DLD1 (cell line): ENCODE measurements around the gene TMED9.
"Not testable (repeated sequence)": the region's sequence is repeated elsewhere in the genome, so short reads cannot be mapped to it uniquely, and the experiment has no call there.

Experiments
- in situ Hi-C: cut with HindIII; loops from 2 replicates; pipeline ENCODE4 v1.10.0; 2017; ENCODE audit warnings: low sequenced_read_pairs

The TMED9 gene

DNA sequence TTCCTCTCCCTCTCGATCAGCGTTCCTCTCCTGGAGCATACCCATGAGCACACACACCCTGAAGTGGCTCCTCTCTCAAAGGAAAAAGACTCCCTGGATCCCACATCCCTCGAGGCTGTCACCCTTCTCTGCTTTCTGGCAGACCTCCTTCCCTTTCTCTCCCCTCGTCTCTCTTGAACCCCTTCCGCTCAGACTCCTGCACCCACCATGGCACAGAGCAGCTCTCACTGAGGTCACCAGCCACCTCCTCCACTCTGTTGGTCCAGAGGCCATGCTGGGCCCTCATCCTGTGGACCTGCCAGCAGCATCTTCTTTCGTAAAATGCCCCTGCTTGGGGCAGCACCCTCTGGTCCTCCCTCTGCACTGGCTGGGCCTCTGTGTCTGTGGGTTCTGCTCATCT, 13.7 kb downstream of the TMED9 start:
- in situ Hi-C loops: no loop called here

DNA sequence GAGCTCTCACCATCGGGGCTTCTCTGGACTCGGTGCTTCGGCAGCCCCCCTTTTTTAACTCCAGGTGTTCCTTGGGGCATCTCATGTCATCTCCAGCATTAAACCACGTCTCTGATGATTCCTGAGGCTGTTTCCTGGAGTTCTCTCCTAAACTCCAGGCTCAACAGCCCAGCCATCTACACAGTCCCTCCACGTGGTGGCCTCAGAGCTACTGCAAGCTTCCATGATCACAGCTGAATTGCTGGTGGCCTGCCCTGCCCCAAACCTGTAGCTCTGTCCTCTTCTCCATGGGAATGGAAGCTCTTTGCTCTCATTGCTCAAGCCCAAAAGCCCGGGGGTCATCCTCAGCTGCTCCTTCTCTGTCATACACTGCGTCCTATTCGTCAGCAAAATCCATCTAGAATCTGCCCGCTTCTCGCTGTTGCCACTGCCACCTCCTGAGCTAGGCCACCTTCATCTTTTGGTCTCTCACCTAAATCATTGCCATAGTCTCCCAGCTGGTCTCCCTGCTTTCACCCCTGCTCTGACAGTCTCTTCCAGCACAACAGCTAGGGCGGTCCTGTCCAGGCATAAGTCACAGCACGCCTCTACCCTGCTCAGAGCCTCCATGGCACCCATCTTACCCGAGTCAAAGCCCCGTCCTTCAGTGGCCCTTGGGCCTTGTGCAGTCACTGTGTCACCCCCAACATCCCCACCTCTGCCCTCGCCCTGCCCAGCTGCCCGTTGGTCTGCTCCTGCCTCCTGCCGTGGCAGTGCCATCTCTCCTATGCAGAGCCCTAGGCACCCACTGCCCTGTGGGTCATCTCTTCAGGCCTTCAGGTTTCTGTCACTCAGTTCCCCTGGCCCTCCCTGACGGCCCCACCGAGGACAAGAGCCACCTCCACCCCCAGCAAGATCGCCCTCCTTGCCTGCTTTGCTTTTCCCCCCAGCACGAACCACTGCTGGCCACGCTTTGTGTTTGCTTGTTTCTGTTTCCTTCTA, 14.4 kb downstream of the TMED9 start:
- in situ Hi-C loops: no loop called here

DNA sequence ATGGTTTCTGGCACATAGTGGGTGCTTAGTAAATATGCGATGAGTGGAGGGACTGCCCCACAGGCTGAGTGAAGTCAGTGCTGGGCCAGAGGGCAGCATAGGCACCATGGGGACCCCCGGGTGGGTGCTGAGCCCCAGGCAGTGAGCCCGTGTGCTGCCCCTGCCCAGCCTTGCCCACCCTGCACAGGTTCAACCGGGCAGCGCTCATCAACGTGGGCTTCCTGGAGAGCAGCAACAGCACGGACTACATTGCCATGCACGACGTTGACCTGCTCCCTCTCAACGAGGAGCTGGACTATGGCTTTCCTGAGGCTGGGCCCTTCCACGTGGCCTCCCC, 15.1 kb downstream of the TMED9 start:
- in situ Hi-C loops: no loop called here

DNA sequence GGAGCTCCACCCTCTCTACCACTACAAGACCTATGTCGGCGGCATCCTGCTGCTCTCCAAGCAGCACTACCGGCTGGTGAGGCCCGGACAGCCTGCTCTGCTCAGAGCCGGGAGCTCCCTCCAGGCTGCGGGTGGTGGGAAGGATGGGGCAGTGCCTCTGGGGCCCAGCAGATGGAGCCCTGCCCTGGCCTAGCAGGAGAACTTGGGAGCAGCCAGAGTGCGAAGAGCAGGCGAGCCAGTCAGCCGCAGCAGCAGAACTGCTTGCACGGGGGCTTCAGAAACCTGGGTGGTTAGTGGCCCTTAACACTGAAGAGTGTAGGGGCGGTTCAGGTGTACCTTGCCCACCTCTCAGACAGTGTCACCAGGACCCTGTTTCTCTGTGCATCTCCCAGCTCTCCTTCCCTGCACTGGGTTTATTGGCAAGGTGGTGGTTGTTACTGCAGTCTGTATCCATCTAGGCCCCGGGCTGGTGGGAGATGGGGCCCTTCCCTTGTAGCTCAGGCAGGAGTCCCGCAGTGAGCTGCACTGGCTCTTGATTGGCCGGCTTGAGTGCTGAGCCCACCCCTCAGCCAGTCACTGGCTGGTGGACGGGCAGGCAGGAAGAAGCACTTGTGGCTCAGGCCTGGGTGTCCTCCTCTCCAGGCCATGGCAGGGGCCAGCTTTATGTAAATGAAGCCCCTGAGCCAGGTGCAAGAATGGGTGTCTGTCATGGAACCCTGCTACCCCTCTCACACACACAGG, 15.6 kb downstream of the TMED9 start:
- in situ Hi-C loops: no loop called here

DNA sequence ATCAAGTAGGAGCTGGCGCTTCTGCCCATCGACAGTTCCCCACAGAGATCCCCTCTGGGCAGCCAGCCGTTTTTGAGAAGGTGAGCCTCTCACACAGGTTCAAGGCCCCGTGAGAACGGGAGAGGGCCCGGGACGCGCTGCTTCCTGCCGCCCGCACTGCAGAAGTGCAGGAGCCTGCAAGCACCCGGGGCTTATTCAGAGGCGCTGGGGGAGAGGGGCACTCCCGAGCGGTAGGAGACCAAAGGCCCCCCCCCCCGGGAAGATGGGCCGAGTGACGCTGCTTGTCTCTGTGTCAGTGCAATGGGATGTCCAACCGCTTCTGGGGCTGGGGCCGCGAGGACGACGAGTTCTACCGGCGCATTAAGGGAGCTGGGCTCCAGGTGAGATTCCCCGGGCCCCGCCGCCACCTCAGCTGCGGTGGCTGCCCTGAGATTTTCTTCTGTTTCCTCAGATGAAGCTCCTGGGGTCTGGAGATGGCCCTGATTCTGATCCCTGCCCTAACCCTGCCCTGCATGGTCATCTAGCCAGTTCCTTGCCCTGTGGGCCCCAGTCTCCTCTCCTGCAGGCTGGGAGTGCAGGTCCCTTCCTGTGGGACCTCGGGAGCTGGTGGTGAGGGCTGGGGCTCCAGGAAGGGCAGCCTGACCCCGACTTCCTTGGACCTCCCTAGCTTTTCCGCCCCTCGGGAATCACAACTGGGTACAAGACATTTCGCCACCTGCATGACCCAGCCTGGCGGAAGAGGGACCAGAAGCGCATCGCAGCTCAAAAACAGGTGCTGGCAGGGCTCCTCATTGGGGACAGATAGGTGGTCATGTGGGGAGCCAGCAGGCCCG, 16.5 kb downstream of the TMED9 start:
- in situ Hi-C loops: no loop called here

DNA sequence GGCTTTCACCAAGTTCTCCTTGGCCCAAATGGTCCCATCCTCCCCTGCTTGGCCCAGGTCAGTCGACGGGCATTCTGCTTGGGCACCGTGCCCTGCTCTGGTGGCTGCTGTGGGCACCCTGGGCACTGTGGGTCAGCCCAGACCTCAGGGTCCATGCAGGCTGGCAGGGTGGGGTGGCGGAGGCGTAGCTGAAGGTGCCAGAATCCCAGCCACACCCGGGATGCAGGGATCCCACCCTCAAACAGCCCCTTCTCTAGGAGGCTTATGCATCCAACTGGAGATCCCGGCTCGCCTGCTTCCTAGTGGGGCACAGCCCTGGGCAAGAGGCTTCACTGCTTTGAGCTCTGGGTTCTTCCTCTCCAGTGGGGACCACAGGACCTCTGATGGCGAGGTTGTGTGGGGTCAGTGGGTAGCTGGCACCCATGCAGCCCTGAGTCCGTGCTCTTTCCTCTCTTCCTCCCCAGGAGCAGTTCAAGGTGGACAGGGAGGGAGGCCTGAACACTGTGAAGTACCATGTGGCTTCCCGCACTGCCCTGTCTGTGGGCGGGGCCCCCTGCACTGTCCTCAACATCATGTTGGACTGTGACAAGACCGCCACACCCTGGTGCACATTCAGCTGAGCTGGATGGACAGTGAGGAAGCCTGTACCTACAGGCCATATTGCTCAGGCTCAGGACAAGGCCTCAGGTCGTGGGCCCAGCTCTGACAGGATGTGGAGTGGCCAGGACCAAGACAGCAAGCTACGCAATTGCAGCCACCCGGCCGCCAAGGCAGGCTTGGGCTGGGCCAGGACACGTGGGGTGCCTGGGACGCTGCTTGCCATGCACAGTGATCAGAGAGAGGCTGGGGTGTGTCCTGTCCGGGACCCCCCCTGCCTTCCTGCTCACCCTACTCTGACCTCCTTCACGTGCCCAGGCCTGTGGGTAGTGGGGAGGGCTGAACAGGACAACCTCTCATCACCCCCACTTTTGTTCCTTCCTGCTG, 17.4 kb downstream of the TMED9 start:
- in situ Hi-C loops: no loop called here

DNA sequence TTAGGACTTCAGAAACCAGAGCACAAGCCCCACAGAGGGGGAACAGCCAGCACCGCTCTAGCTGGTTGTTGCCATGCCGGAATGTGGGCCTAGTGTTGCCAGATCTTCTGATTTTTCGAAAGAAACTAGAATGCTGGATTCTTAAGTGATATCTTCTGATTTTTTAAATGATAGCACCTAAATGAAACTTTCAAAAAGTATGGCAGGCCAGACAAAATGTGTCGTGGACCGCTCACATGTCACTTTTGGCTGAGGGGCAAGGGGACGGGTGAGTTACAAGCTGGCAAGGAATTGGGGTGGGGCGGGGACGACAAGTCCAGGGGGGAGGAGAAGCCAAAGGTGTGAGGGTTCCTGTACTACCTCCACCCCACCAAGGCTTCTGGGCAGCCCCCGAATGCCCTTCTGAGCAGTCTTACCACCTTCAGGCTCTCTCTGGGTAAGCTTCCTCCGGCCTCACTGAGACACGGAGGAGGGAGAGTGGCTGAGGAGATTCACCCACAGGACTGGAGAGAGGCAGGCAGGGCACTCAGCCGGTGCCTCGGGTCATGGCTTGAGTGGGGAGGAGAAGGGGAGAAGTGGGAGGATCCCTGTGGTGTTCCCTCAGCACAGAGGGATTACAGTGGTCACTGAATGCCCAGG, 18.2 kb downstream of the TMED9 start:
- in situ Hi-C loops: no loop called here

DNA sequence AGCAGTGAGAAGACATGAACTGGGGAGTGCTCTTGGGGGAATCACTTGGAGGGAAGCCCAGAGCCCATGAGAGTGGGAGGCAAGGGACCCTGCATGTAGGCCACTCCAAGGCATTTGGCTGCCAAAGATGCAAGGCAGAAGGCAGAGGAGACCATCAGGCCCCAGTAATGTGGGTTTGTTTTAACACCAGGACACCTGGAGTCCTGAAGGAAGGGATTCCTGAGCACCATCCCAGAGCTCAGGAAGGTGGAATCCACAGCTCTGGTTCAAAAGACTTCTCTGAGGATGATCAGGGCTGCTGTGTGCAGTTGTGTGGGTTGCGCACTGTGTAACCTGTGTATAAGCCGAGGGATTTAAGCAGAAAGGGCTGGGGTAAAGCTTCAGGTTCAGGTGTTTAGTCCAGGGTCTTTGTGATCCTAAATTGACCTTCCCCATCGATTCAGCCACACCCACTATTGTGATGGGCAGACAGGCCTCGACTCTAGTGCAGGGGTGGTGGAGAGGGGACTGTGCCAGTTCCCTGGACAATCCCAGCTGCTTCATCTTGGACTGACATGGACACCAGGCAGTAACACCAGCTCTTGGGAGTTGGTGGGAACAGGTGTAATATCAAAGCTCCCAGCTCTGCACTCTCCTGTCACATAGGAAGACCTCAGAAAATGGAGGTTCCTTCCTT, 18.9 kb downstream of the TMED9 start:
- in situ Hi-C loops: no loop called here

DNA sequence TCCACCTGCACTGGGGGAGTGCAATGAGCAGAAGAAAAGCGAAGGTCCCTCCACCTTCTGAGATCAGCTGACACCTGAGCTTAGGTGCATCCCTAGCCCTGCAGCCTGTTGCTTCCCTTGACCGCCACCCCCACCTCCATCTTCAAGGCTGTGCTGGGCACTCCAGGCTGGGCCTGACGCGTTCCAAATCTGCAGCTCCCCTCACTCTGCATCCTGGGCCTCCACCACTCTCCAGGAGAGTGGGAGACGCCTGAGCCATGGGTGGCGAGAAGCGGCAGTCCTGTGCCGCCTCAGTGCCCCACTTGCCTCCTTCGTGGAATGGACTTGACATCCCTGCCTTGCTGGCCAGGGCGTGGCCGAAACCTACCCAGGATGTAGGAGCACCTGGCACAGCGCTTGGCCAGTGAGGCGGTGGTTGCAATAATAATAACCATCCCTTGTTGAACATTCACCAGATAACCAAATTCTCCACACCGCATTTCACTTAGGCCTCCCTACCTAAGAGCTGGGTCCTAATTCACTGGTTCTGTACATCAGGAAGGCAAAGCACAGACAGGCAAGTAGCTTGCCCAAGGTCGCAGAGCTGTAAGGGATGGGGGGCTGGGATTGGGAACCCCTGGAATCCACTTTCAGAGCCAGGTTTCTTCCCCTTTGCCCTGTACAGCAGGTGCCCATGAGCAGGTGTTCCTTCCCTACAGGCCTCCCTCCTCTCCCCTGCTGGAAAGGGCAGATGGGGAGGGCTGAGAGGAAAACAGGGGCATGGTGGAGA, 19.6 kb downstream of the TMED9 start:
- in situ Hi-C loops: no loop called here

DNA sequence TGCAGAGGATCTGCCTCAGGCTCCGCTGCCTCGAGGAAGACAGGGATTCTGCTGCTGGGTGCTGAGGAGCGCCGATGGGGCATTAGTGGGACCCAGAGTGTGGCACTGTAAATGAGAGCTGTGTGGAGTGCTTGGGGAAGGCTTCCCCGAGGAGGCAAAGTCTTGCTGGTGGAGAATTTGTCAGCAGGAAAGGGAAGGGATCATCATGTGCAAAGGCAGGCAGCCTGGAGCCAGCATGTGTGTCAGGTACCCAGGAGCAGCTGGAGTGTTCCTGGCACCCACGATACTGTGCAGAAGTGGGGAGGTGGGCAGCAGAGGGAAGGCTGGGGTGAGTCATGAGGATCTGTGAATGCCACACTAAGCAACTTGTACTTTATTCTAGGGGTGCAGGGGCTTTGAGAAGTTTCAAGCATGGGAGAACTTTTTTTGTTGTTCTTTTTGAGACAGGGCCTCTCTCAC, 20.2 kb downstream of the TMED9 start:
- in situ Hi-C loops: no loop called here

DNA sequence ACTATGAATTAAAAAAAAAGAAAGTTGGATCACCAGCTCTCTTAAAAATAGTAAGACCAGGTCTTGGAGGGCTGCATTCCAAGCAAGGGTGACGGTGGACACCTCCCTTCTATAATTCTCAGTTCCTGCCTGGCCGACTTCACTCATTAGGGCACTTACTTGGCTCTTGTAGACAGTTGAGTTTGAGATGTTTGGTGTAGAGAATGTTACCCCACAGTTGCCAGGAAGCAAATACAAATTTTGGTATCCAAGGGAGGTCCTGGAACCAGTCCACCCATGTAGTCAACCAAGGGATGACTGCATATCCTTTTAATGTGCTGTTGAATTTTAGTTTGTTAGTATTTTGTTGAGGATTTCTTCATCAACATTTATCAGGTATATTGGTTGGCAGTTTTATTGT, 28.6 kb downstream of the TMED9 start:
- in situ Hi-C loops: no loop called here

DNA sequence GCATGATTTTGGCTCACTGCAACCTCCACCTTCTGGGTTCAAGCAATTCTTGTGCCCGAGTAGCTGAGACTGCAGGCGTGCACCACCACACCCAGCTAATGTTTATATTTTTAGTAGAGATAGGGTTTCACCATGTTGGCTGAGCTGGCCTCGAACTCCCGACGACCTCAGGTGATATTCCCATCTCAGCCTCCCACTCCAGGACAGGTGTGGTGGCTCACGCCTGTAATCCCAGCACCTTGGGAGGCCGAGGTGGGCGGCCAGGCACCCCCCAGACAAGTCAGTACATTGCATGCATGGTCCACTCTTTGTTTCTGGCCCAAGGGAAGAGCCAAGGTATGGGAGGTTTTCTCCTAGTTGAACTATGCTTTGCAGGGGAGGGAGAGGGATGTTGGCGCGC, 32.2 kb downstream of the TMED9 start:
- in situ Hi-C loops: not testable (repeated sequence)

DNA sequence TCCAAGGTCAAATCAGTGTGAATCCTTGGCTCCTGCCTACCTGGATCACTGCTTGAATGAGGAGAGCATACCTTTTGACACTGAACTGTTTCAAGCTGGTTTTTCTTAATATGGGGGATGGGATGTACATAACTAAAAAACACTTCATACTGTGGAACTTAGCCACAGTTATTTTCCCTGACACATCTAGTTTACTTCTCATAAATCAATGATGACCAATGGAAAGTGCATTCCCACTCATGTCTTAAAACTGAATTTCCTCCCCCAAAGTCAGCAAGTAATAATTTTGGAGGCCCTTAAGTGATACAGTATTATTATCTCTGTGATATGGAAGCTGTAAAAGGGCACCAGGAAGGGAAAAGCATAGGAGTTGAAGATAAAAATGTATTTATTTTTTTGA, 38.2 kb downstream of the TMED9 start:
- in situ Hi-C loops: not testable (repeated sequence)

DNA sequence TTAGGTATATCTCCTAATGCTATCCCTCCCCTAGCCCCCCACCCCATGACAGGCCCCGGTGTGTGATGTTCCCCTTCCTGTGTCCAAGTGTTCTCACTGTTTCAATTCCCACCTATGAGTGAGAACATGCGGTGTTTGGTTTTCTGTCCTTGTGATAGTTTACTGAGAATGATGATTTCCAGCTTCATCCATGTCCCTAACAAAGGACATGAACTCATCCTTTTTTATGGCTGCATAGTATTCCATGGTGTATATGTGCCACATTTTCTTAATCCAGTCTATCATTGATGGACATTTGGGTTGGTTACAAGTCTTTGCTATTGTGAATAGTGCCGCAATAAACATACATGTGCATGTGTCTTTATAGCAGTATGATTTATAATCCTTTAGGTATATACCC, 42.9 kb downstream of the TMED9 start:
- in situ Hi-C loops: not testable (repeated sequence)

DNA sequence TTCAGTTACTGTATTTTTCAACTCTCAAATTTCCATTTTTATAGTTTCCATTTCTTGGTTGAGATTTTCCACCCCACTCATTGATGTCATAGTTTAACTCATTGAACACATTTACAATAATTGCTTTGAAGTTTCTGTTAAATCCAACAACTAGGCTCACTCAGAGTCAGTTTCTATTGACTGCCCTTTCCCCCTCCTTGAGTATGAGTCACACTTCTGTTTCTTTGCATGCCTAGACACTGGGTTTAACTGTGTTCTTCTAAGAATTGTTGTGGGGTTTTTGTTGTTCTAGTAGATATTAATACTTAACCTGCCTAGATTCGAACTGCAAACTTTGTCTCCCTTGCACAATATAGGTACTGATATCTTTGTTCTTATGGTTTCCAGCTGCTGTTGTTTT, 53.5 kb downstream of the TMED9 start:
- in situ Hi-C loops: not testable (repeated sequence)
